GM21381 (cell line): ENCODE results near the gene DIS3L2.
"Not testable (repeated sequence)": the region's sequence is repeated elsewhere in the genome, so short reads cannot be mapped to it uniquely, and the experiment has no call there.

Experiments used
- ATAC-seq: cut with Tn5 transposase; IDR thresholded peaks from one replicate; pipeline ENCODE4 v1.9.1; 2021; ENCODE audit warnings: mild to moderate bottlenecking, moderate library complexity; ENCODE audit not compliant: unreplicated experiment

DIS3L2 gene

DNA sequence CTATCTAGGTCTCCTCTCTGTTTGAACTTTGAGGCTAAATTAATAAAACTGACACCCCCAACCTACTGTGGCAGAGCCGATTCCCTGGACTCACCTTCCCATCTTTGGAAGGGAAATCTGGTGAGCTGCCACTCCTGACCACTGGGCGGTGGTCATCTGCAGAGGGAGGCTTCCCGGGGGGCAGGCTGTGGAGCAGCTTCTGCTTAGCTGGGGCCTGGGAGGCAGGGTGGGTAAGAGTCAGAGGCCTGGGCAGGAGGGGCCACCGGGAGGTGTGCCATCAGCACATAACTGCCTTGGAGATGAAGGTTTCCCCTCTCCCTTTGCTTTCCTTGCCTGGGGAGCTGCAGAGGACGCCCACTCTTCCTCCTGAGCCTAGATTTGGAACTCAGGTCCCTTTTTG is 33.0 kb upstream of the DIS3L2 start:
- ATAC-seq: no peak

DNA sequence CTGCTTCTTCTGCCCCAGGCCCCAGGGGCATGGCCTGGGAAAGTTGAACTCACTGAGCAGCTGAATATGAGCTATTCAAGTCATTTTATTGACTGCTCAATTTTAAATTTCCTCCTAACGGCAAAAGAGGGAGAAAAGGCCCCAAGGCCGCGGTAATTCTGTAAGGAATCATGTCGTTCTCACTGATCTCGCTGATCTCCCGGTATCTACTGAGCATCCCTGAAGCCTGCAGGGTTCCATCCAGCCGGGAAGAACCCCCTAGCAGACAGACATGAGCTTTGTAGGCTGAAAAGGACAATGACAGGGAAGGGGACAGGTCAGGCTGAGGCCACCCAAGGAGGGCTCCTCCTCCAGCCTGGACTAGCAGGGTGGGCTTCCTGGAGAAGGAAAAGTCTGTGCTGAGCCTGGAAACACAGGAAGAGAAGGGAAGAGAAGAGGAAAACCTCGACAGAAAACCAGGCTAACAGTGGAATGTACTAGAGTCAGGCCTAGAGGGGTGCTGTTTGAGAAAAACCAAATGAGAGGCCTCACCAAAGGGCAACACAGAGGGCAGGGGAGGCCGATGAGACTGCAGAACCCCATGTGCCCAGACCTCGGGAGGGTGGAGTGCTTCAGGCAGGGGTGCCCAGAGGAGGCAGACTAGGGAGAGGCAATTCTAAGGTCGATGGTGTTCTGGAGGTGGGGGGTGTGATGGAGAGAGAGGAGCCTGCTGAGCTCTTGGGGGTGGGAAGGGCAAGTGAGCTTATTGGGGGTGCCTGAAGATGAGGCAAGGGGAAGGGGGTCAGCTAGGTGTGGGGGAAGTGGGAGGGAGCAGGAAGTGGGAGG is 32.4 kb upstream of the DIS3L2 start:
- no peak for ATAC-seq

- no peak for ATAC-seq
Measured at GRCh38 chr2:231929961-231930592, 31.4 kb upstream of the DIS3L2 start.

- no peak for ATAC-seq
Measured at GRCh38 chr2:231930593-231931281, 30.8 kb upstream of the DIS3L2 start.

DNA sequence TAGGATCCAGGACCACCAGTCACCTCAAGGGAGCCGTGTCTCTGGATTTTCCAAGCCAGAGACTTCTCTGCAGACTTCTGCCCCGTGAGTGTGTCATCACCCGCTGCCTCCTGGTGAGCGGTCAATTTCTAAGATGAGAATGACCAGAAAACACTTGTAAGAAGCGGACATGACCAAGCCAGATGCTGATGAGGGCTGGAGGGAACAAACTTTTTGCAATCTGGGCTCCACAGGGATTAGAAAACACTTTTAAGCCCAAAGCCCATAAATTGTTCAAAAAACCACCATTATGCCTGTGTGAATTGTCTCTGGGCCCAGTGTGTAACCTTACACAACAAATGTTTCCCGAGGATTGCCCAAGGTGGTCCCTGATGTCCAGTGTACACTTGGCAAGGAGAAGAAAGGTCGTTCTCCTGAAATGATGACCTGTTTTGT is 30.0 kb upstream of the DIS3L2 start:
- no peak for ATAC-seq

GRCh38 chr2:231932711-231932970 is 28.9 kb upstream of the DIS3L2 start:
- no peak for ATAC-seq

DNA sequence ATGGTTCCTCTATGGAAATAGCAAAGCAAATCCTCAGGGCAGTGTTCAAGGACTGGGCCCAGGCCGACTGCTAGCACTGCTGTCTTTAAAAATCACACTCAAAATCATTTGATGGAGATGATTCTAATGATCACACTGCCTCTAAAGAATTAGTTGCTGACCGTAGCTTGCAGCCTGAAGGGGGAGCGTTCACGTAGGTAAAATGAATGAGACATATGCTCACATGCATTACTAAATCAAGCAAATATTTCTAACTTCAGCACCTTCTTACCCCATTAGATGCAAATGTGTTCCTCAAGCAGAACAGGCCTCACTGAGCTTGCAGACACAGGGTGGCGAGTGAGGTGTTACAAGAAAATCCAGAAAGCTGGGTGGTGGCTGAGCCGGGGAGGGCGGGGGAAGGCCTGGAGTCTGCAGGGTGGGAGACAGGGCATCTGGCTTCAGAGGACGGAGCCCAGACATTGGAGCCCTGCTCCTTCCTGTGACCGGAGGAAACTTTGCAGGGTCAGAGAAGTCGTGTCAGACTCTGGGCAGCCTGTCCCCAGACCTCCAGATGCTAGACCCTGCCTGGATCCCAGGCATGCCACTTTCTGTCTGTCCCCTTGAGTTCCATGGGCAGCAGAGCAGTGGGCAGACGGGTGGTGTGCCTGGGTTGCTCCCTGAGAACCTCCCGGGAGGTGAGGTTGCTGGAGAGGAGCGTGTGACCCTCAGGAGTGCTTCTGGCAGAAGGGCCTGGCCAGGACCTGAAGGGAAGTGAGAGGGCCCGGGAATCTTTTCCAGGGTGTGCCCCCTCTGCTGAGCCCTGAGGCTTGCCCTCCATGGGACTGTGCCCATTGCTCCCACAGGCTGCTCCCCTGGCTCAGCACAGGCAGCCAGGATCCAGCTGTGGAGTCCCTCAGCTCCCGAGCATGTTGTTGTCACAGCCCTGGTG is 28.3 kb upstream of the DIS3L2 start:
- ATAC-seq: no peak

- no peak for ATAC-seq
Measured at GRCh38 chr2:231933916-231934401, 27.6 kb upstream of the DIS3L2 start.

DNA sequence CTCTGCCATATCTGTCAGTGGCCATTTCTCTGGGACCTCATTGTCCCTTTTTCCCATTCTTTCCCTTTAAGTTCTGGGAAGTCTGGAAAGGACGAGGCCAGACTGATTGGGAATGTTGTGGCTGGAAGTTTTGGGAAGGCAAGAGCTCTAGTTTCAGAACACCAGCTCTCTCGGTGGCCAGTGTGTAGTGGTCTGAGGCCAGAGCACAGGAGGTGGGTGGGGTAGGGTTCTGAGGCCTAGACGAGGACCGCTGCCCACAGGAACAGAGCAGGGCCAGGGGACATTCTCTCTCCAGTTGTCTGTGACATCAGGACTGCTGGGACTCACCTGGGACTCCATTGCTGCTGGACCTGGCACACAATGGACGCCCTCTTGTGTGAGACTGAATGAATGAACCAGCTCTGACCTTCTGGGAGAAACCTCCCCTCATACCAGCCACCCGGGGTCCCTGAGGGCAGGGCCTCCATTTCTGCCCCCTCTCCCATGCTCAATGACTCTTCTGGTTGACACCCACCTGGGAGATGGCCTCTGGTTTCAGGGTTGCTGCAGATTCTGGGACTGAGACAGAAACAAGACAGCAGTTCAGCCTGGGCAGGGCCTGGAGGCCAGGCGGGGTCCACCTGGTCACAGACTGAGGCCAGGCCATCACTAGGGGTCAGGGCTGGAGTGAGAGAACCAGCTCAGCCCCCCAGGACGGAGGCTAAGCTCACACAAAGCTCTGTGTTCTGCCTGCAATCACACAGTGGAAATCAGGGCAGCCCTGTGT is 26.9 kb upstream of the DIS3L2 start:
- no peak for ATAC-seq

- ATAC-seq: no peak
Measured at GRCh38 chr2:231935207-231935524, 26.3 kb upstream of the DIS3L2 start.

DNA sequence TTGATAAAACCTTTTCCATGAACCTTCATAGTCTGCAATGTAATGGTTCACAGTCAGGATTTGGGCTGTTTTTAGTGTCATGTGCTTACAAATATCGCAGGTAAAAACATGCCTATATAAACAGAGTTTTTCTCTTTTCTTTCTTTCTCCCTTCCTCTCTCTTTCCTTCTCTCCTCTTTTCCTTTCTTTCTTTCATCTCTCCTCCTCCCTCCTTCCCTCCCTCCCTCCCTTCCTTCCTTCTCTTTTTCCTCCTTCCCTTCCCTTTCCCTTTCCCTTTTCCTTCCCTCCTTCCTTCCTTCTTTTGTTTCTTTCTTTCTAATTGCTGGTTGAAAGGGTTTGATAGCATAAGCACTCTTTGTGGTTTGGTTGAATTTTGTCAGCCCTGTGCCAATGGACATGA is 25.7 kb upstream of the DIS3L2 start:
- no peak for ATAC-seq

DNA sequence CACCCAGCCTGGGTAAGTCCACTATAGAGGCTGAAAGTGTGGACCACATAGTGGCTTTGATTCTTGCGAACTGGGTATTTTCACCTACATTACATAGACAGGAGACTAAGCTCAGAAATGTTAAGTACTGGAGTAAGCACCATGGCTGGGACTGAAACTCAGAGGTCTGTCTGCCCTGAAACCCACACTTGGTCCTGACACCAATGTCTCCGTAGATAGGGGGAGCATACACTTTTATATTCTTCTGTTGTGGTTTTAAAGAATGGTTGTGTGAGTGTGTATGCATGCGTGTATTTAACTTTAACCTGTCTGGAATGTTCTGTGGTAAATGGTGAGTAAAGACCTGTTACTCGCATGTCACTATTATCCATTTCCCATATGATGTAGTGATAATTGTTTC is 25.0 kb upstream of the DIS3L2 start:
- ATAC-seq: no peak

DNA sequence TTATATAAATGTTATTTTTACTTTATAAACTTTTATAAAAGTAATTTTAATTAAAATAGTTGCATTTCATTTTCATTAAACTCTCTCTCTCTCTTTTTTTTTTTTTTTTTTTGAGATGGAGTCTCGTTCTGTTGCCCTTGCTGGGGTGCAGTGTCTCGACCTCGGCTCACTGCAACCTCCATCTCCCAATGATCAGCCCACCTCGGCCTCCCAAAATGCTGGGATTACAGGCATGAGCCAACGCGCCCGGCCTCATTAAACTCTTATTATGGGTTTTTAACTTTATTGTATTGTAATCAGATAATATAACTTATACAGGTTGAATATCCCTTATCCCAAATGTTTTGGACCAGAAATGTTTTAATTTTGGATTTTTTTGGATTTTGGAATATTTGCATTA is 24.5 kb upstream of the DIS3L2 start:
- ATAC-seq: no peak

GRCh38 chr2:231939022-231939421 is 22.5 kb upstream of the DIS3L2 start:
- ATAC-seq: no peak

GRCh38 chr2:231940795-231941194 is 20.7 kb upstream of the DIS3L2 start:
- no peak for ATAC-seq

GRCh38 chr2:231941673-231942072 is 19.8 kb upstream of the DIS3L2 start:
- ATAC-seq: no peak

DNA sequence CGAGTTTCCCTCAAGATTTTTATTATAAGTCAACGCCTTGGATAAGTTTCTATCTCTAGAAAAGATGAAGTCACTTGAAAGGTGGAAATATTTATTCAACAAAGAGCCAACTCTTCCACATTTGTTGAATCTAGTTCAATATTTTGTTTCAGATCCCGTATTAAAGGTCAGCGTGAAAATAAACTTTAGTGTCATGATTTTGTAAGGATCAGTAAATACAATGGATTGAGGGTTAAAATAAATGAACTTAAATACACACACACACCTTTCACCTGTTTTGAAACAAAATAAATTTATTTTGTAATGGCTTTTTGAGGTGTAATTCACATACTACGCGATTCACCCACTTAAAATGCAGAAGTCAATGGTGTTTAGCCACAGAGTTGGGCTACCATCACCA is 19.3 kb upstream of the DIS3L2 start:
- no peak for ATAC-seq

- no peak for ATAC-seq
Measured at GRCh38 chr2:231946241-231946814, 15.2 kb upstream of the DIS3L2 start.

DNA sequence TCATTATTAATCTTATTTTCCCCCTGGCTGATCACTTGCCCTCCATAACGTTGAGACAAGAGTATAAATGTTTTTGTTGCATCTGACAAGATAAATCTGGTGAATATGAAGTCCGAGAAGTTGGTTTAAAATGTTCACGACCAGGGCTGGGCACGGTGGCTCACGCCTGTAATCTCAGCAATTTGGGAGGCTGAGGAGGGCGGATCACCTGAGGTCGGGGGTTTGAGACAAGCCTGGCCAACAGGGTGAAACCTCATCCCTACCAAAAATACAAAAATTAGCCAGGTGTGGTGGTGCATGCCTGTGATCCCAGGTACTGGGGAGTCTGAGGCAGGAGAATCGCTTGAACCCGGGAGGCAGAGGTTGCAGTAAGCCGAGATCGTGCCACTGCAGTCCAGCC is 14.4 kb upstream of the DIS3L2 start:
- not testable (repeated sequence) for ATAC-seq

- no peak for ATAC-seq
Measured at GRCh38 chr2:231947694-231948093, 13.8 kb upstream of the DIS3L2 start.
